Parathyroid adenoma (tissue), 2 donors: ENCODE measurements around the gene SDF4.

Experiments
- H2AFZ ChIP-seq: fragments of 300-600 bp; sonication (generic); one replicate; pipeline ENCODE4 v1.7.0; 2017; ENCODE audit warnings: antibody characterized with exemption, mild to moderate bottlenecking
- H3K27ac ChIP-seq: fragments of 300-600 bp; sonication (generic); one replicate; pipeline ENCODE4 v1.7.0; 2017
- H3K27me3 ChIP-seq: fragments of 300-600 bp; sonication (generic); one replicate; pipeline ENCODE4 v1.7.0; 2017; ENCODE audit warnings: low read length; ENCODE audit not compliant: control insufficient read depth, insufficient read depth
- H3K36me3 ChIP-seq: fragments of 300-600 bp; sonication (generic); one replicate; pipeline ENCODE4 v1.7.0; 2017; ENCODE audit warnings: low read length; ENCODE audit not compliant: control insufficient read depth, insufficient read depth
- H3K4me1 ChIP-seq: fragments of 300-600 bp; sonication (generic); one replicate; pipeline ENCODE4 v1.7.0; 2017; ENCODE audit warnings: control low read depth
- H3K4me2 ChIP-seq: fragments of 300-600 bp; sonication (generic); one replicate; pipeline ENCODE4 v1.7.0; 2017; ENCODE audit warnings: low read length
- H3K4me3 ChIP-seq: fragments of 300-600 bp; sonication (generic); one replicate; pipeline ENCODE4 v1.7.0; 2017; ENCODE audit warnings: low read depth, low read length
- H3K79me2 ChIP-seq: fragments of 300-600 bp; sonication (generic); one replicate; pipeline ENCODE4 v1.7.0; 2017; ENCODE audit warnings: control low read depth
- H3K9ac ChIP-seq: fragments of 300-600 bp; sonication (generic); one replicate; pipeline ENCODE4 v1.7.0; 2017; ENCODE audit warnings: mild to moderate bottlenecking
- H3K9me3 ChIP-seq: fragments of 300-600 bp; sonication (generic); one replicate; pipeline ENCODE4 v1.7.0; 2017; ENCODE audit warnings: low read length; ENCODE audit not compliant: control insufficient read depth
- TF ChIP-seq, protein P1 (sequence below): fragments of 300-600 bp; sonication (generic); IDR thresholded peaks from one replicate; pipeline ENCODE4 v1.7.0; 2017; ENCODE audit warnings: antibody characterized with exemption, mild to moderate bottlenecking
- donor health status: primary hyperparathyroidism.

The SDF4 gene

DNA sequence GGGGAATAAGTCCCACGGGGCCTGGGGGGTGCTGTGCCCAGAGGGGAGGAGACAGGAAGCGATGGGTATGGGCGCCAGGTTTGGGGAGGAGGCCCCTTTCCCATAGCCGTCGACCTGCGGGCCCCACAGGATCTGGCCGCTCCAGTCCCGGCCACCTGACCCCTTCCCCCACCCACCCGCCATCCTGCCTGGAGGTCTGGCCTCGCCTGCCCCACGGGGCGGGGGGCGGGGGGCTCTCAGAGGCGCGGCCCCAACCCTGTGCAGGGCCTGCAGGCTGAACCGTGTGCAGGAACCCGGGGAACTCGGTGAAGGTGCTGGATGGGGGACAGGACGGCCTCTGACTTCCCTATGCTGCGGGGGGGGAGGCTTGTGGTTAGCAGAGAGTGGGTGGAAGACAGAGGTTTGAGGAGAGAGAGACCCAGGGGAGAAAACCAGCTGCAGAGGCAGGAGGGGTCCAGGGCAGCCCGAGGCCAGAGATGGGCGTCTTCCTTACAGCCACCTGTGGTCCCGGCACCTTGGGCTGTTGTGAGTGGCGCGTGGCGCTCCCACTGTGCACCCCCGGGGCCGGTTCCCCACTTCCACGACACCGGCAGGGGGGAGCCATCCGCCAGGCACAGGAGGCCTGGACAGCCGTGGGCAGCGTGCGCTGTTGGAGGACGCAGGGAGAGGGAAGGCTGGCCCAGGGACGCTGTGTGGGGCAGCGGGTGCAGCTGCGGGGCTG is 22.9 kb downstream of the SDF4 start:
- no peaks in the 10 kb centered on the region for H3K36me3 ChIP-seq
- H3K9ac ChIP-seq: no peak overlapping the region
- TF ChIP-seq, protein P1, sequence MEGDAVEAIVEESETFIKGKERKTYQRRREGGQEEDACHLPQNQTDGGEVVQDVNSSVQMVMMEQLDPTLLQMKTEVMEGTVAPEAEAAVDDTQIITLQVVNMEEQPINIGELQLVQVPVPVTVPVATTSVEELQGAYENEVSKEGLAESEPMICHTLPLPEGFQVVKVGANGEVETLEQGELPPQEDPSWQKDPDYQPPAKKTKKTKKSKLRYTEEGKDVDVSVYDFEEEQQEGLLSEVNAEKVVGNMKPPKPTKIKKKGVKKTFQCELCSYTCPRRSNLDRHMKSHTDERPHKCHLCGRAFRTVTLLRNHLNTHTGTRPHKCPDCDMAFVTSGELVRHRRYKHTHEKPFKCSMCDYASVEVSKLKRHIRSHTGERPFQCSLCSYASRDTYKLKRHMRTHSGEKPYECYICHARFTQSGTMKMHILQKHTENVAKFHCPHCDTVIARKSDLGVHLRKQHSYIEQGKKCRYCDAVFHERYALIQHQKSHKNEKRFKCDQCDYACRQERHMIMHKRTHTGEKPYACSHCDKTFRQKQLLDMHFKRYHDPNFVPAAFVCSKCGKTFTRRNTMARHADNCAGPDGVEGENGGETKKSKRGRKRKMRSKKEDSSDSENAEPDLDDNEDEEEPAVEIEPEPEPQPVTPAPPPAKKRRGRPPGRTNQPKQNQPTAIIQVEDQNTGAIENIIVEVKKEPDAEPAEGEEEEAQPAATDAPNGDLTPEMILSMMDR: no peak
- H2AFZ ChIP-seq: no peak overlapping the region
- H3K4me3 ChIP-seq: no peak overlapping the region
- H3K27me3 ChIP-seq: no peaks in the 10 kb centered on the region
- H3K9me3 ChIP-seq: no peaks in the 10 kb centered on the region
- H3K4me1 ChIP-seq: no peaks in the 10 kb centered on the region
- H3K4me2 ChIP-seq: no peak overlapping the region
- H3K27ac ChIP-seq: no peak overlapping the region
- no peaks in the 10 kb centered on the region for H3K79me2 ChIP-seq

- TF ChIP-seq, protein P1: no peak
- Histone ChIP-seq H3K27me3 (no peaks in the 10 kb centered on the region), H3K4me3 (no peak overlapping the region), H2AFZ (no peak overlapping the region), H3K9ac (no peak overlapping the region), H3K36me3 (no peaks in the 10 kb centered on the region), H3K27ac (no peak overlapping the region), H3K4me2 (no peak overlapping the region), H3K4me1 (no peaks in the 10 kb centered on the region), H3K9me3 (no peaks in the 10 kb centered on the region), H3K79me2 (no peaks in the 10 kb centered on the region)
Observed at GRCh38 chr1:1207571-1207892, 24.3 kb downstream of the SDF4 start.

DNA sequence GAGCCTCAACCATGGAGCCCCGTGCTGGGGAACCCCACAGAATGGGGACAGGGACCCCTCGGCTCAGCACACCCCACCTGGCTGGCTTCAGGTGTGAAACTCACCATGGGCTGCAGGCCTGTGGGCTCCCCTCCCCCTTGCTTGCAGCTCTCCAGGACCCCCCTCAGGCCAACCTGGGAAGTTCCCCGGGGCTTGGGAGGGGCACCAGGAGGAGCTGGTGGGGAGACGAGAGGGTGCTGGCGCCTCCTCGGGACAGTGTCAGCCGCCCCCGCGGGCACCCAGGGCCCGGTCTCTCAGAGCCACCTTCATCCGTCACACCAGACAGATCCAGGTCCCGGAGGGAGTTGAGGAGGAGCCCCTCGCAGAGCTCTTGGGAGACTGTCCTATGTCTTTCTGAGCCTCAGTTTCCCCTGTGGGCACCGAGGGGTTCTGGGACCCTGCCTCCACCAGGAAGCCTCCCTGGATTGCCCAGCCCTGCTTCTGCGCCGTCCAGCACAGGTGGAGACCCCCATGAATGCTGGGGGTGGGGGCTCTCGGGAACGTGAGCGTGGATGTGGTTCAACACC is 24.8 kb downstream of the SDF4 start:
- no peak overlapping the region for H2AFZ ChIP-seq
- H3K4me1 ChIP-seq: no peaks in the 10 kb centered on the region
- TF ChIP-seq, protein P1: no peak
- no peaks in the 10 kb centered on the region for H3K27me3 ChIP-seq
- H3K9ac ChIP-seq: no peak overlapping the region
- no peak overlapping the region for H3K27ac ChIP-seq
- H3K9me3 ChIP-seq: no peaks in the 10 kb centered on the region
- no peaks in the 10 kb centered on the region for H3K79me2 ChIP-seq
- H3K4me3 ChIP-seq: peak overlapping the region; percentile 55
- no peaks in the 10 kb centered on the region for H3K36me3 ChIP-seq
- no peak overlapping the region for H3K4me2 ChIP-seq

DNA sequence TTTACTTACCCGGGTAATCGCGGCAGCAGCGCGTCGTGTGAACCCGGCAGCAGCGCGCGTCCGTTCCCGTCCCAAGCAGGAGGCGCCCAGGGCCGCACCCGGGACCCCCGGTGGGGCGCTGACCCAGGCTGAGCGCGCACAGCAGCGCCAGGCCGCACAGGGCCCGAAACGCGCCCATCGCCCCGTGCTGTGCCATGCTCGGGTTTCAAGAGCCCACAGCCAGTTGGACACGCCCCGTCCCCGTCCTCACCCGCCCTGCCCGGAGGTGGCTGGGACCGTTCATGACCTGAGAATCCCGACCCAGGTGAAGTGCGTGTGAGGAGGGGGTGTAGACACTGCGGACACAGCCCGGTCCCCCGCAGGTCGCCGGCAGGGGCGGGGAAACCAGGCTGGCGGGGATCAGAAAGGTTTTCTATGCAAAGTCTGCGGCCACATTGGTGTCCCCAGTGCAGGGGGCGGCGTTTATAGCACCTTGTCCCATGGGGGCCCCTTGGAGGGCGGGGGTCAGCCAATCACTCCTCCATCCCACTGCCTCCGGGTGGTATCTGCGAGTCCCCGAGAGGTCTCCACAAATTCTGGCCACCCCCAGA is 25.3 kb downstream of the SDF4 start, which contains the start of gene TNFRSF18:
TSS of gene TNFRSF18 (minus strand) at position 217 of the 590 bp plus-strand sequence. CDS start at position 196, 21 bp downstream.
- Histone ChIP-seq H3K4me3 (peak within 1 kb of the TSS; percentile 55), H2AFZ (peak within 1 kb of the TSS; percentile 42), H3K79me2 (no peaks in the 10 kb centered on the region), H3K4me1 (no peaks in the 10 kb centered on the region), H3K9me3 (no peaks in the 10 kb centered on the region), H3K4me2 (peak within 1 kb of the TSS; percentile 87), H3K36me3 (no peaks in the 10 kb centered on the region), H3K27me3 (no peaks in the 10 kb centered on the region), H3K27ac (no peak within 1 kb of the TSS), H3K9ac (no peak within 1 kb of the TSS)
- TF ChIP-seq, protein P1: no peak
